ENCODE data around the gene RAB4A.

The RAB4A gene, protein sequence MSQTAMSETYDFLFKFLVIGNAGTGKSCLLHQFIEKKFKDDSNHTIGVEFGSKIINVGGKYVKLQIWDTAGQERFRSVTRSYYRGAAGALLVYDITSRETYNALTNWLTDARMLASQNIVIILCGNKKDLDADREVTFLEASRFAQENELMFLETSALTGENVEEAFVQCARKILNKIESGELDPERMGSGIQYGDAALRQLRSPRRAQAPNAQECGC

GRCh38 chr1:229270547-229271447 is at the start of gene RAB4A:
TSS of gene RAB4A (plus strand) at chr1:229271111. CDS start at chr1:229271340, 229 bp downstream.
- TF ChIP-seq, protein P1, sequence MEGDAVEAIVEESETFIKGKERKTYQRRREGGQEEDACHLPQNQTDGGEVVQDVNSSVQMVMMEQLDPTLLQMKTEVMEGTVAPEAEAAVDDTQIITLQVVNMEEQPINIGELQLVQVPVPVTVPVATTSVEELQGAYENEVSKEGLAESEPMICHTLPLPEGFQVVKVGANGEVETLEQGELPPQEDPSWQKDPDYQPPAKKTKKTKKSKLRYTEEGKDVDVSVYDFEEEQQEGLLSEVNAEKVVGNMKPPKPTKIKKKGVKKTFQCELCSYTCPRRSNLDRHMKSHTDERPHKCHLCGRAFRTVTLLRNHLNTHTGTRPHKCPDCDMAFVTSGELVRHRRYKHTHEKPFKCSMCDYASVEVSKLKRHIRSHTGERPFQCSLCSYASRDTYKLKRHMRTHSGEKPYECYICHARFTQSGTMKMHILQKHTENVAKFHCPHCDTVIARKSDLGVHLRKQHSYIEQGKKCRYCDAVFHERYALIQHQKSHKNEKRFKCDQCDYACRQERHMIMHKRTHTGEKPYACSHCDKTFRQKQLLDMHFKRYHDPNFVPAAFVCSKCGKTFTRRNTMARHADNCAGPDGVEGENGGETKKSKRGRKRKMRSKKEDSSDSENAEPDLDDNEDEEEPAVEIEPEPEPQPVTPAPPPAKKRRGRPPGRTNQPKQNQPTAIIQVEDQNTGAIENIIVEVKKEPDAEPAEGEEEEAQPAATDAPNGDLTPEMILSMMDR (IDR thresholded peaks at IDR 0.05; ENCODE audit: low read length, missing control alignments), result no peak

DNA sequence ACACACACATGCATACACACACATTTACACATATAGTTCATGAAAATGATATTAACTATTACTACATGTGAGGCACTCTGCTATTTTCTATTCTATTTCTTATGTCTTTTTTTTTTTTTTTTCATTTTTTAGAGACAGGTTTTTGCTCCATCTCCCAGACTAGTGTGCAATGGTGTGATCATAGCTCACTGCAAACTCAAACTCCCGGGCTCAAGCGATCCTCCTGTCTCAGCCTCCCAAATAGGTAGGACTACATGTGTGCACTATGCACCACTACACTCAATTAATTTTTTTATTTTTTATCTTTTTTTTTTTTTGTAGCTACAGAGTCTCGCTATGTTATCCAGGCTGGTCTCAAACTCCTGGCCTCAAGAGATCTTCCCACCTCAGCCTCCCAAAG is 48.8 kb upstream of the RAB4A start:
- no peak overlapping the region for H3K4me3 ChIP-seq (replicated peaks; ENCODE audit: low read depth, low read length)
- DNase-seq (ENCODE audit: low read depth), result no peak
- TF ChIP-seq, protein P1 (IDR thresholded peaks at IDR 0.05; ENCODE audit: low read length, missing control alignments), result no peak

More at GRCh38 chr1:229270547-229271447, at the start of gene RAB4A:
- peak; percentile 90 for DNase-seq (ENCODE audit: low read depth)
- peak within 1 kb of the TSS; percentile 72 for H3K4me3 ChIP-seq (replicated peaks; ENCODE audit: low read depth, low read length)

DNA sequence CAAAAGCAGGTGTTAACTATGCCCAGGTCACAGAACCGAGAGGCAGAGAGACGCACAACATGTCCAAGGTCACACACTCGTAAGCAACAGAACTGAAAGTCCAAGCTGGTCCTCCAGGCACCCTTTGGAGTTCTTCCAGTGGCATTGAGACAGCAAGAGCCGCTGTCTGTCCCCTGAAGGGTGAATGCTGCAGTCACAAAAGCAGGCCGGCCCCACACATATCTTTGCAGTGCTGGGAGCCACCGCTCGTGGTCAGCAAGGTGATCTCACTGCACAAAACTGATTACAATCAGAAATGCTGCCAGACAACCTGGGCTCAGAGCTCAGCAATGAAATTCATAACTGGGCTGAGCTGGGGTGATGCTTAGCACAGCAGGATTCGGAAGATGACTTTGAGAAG is 47.4 kb upstream of the RAB4A start:
- no peak overlapping the region for H3K4me3 ChIP-seq (replicated peaks; ENCODE audit: low read depth, low read length)
- DNase-seq (ENCODE audit: low read depth), result no peak
- TF ChIP-seq, protein P1 (IDR thresholded peaks at IDR 0.05; ENCODE audit: low read length, missing control alignments), result no peak

- TF ChIP-seq, protein P1 (IDR thresholded peaks at IDR 0.05; ENCODE audit: low read length, missing control alignments), result no peak
- H3K4me3 ChIP-seq (replicated peaks; ENCODE audit: low read depth, low read length), result no peak overlapping the region
- peak; percentile 37 for DNase-seq (ENCODE audit: low read depth)
Observed at GRCh38 chr1:229224308-229224707, 46.6 kb upstream of the RAB4A start.

- no peak for DNase-seq (ENCODE audit: low read depth)
- TF ChIP-seq, protein P1 (IDR thresholded peaks at IDR 0.05; ENCODE audit: low read length, missing control alignments), result no peak
Observed at GRCh38 chr1:229225331-229225782, 45.6 kb upstream of the RAB4A start.

GRCh38 chr1:229226796-229227195 is 44.1 kb upstream of the RAB4A start:
- TF ChIP-seq, protein P1 (IDR thresholded peaks at IDR 0.05; ENCODE audit: low read length, missing control alignments), result no peak
- DNase-seq (ENCODE audit: low read depth), result no peak
- no peak overlapping the region for H3K4me3 ChIP-seq (replicated peaks; ENCODE audit: low read depth, low read length)

More at GRCh38 chr1:229225331-229225782, 45.6 kb upstream of the RAB4A start:
- H3K4me3 ChIP-seq (replicated peaks; ENCODE audit: low read depth, low read length), result no peak overlapping the region

Data from fibroblast of pulmonary artery (primary cell).